Neural progenitor cell (in vitro differentiated cells): ENCODE results near the gene SIN3B. TPM values are rescaled to one million over a fixed set of nuclear protein-coding genes. Genes with fewer than 3 reads are reported as not detected.
A peak's percentile ranks its signal among the peaks of the same experiment; 100 is the strongest.

Experiments
- DNase-seq: peaks from one replicate; pipeline ENCODE4 v3.0.0-alpha.2; 2016; ENCODE audit warnings: low spot score
- H2AFZ ChIP-seq: fragments of 200-600 bp; sonication (generic); replicated peaks from 2 replicates; pipeline ENCODE4 v1.6.1; 2016; ENCODE audit warnings: antibody characterized with exemption
- H3F3A ChIP-seq: fragments of 200-600 bp; sonication (generic); 2 replicates; pipeline ENCODE4 v1.6.1; 2016; ENCODE audit warnings: antibody characterized with exemption, low read depth
- H3K27ac ChIP-seq: fragments of 200-600 bp; sonication (generic); 2 replicates; pipeline ENCODE4 v1.5.1; 2016; ENCODE audit warnings: mild to moderate bottlenecking
- H3K27me3 ChIP-seq: fragments of 200-600 bp; sonication (generic); 2 replicates; pipeline ENCODE4 v1.6.1; 2016; ENCODE audit warnings: mild to moderate bottlenecking, moderate library complexity
- H3K36me3 ChIP-seq: fragments of 200-600 bp; sonication (generic); 2 replicates; pipeline ENCODE4 v1.5.1; 2016
- H3K4me1 ChIP-seq: fragments of 200-600 bp; sonication (generic); 2 replicates; pipeline ENCODE4 v1.6.1; 2016; ENCODE audit warnings: mixed run types
- H3K4me2 ChIP-seq: fragments of 200-600 bp; sonication (generic); 2 replicates; pipeline ENCODE4 v1.6.1; 2016
- H3K4me3 ChIP-seq: fragments of 200-600 bp; sonication (generic); 2 replicates; pipeline ENCODE4 v1.5.1; 2016
- H3K79me2 ChIP-seq: fragments of 200-600 bp; sonication (generic); 2 replicates; pipeline ENCODE4 v1.6.1; 2016; ENCODE audit warnings: low read depth
- H3K9ac ChIP-seq: fragments of 200-600 bp; sonication (generic); 2 replicates; pipeline ENCODE4 v1.6.1; 2016
- H3K9me3 ChIP-seq: fragments of 200-600 bp; sonication (generic); 2 replicates; pipeline ENCODE4 v1.5.1; 2016; ENCODE audit warnings: low read depth
- H4K20me1 ChIP-seq: fragments of 200-600 bp; sonication (generic); 2 replicates; pipeline ENCODE4 v1.6.1; 2016; ENCODE audit warnings: low read depth
- H3K27ac Mint-ChIP-seq: 3 replicates; pipeline ENCODE4 v1.8.0; 2021; ENCODE audit warnings: mixed read lengths
- H3K27me3 Mint-ChIP-seq: 2 replicates; pipeline ENCODE4 v1.8.0; 2022; ENCODE audit warnings: low read depth, mild to moderate bottlenecking, inconsistent platforms, moderate library complexity, mixed read lengths; ENCODE audit not compliant: insufficient read depth
- H3K36me3 Mint-ChIP-seq: 3 replicates; pipeline ENCODE4 v1.8.0; 2021; ENCODE audit warnings: mixed read lengths
- H3K4me1 Mint-ChIP-seq: 3 replicates; pipeline ENCODE4 v1.8.0; 2021; ENCODE audit warnings: mixed read lengths
- H3K4me3 Mint-ChIP-seq: 3 replicates; pipeline ENCODE4 v1.8.0; 2021; ENCODE audit warnings: mild to moderate bottlenecking, moderate library complexity, mixed read lengths
- H3K9me3 Mint-ChIP-seq: 3 replicates; pipeline ENCODE4 v1.8.0; 2020; ENCODE audit warnings: mixed read lengths
- CTCF ChIP-seq: fragments of 200-600 bp; sonication (generic); IDR thresholded peaks from 2 replicates; pipeline ENCODE4 v1.5.1; 2017; ENCODE audit warnings: antibody characterized with exemption, mild to moderate bottlenecking
- EZH2 ChIP-seq: fragments of 200-600 bp; sonication (generic); IDR thresholded peaks from 2 replicates; pipeline ENCODE4 v1.6.1; 2017; ENCODE audit warnings: antibody characterized with exemption, mild to moderate bottlenecking, moderate library complexity
- EZH2phosphoT487 ChIP-seq: fragments of 200-600 bp; sonication (generic); IDR thresholded peaks from 2 replicates; pipeline ENCODE4 v1.6.1; 2017; ENCODE audit warnings: antibody characterized with exemption
- total RNA-seq: library from RNA; depleted of rRNA; stranded (reverse); fragments of >200 nt; gene quantifications from 2 replicates; pipeline ENCODE4 v1.2.3, GENCODE V29; 2015; ENCODE audit warnings: low replicate concordance

SIN3B gene
- total RNA-seq, 1 donor from 2014 or later = 21.2 TPM

- no peak overlapping the region for H3K9ac ChIP-seq
- H3K4me3 Mint-ChIP-seq = no peak overlapping the region
- H3K4me2 ChIP-seq = no peak overlapping the region
- no peaks in the 10 kb centered on the region for H4K20me1 ChIP-seq
- H2AFZ ChIP-seq = no peak overlapping the region
- no peak overlapping the region for H3K4me3 ChIP-seq
- no peaks in the 10 kb centered on the region for H3K36me3 ChIP-seq
- TF ChIP-seq CTCF (no peak), EZH2phosphoT487 (no peak), EZH2 (no peak)
- peaks cover 22% of the 10 kb centered on the region for H3K9me3 Mint-ChIP-seq
- H3K79me2 ChIP-seq = no peaks in the 10 kb centered on the region
- H3F3A ChIP-seq = no peaks in the 10 kb centered on the region
- H3K27ac Mint-ChIP-seq = no peak overlapping the region
- no peak overlapping the region for H3K27ac ChIP-seq
- H3K4me1 ChIP-seq = no peaks in the 10 kb centered on the region
- peaks cover 15% of the 10 kb centered on the region for H3K36me3 Mint-ChIP-seq
- H3K27me3 Mint-ChIP-seq = peaks cover 4% of the 10 kb centered on the region
- DNase-seq = no peak
- peaks cover 8% of the 10 kb centered on the region for H3K4me1 Mint-ChIP-seq
- H3K27me3 ChIP-seq = no peaks in the 10 kb centered on the region
- H3K9me3 ChIP-seq = no peaks in the 10 kb centered on the region
Observed at GRCh38 chr19:16885166-16885565, 56.0 kb downstream of the SIN3B start.

- TF ChIP-seq EZH2phosphoT487 (no peak), CTCF (no peak), EZH2 (no peak)
- Histone ChIP-seq H3K79me2 (no peaks in the 10 kb centered on the region), H3K9ac (no peak overlapping the region), H3K36me3 (no peaks in the 10 kb centered on the region), H3K9me3 (no peaks in the 10 kb centered on the region), H3K27me3 (no peaks in the 10 kb centered on the region), H3K27ac (no peak overlapping the region), H3F3A (no peaks in the 10 kb centered on the region), H3K4me2 (no peak overlapping the region), H2AFZ (no peak overlapping the region), H3K4me3 (no peak overlapping the region), H3K4me1 (no peaks in the 10 kb centered on the region), H4K20me1 (no peaks in the 10 kb centered on the region)
- no peak for DNase-seq
- H3K4me1 Mint-ChIP-seq = peaks cover 8% of the 10 kb centered on the region
- no peak overlapping the region for H3K27ac Mint-ChIP-seq
- H3K9me3 Mint-ChIP-seq = peaks cover 17% of the 10 kb centered on the region
- H3K36me3 Mint-ChIP-seq = peaks cover 4% of the 10 kb centered on the region
- H3K4me3 Mint-ChIP-seq = no peak overlapping the region
- peaks cover 5% of the 10 kb centered on the region for H3K27me3 Mint-ChIP-seq
Observed at GRCh38 chr19:16886305-16886880, 57.2 kb downstream of the SIN3B start.

- Mint-ChIP-seq H3K4me3 (peak overlapping the region; percentile 38), H3K27me3 (peaks cover 5% of the 10 kb centered on the region), H3K4me1 (peaks cover 8% of the 10 kb centered on the region), H3K9me3 (peaks cover 8% of the 10 kb centered on the region), H3K27ac (peak overlapping the region; percentile 37), H3K36me3 (no peaks in the 10 kb centered on the region)
- TF ChIP-seq EZH2 (no peak), CTCF (no peak), EZH2phosphoT487 (no peak)
- no peak for DNase-seq
- Histone ChIP-seq H3K9me3 (no peaks in the 10 kb centered on the region), H3K27ac (no peak overlapping the region), H4K20me1 (no peaks in the 10 kb centered on the region), H3F3A (no peaks in the 10 kb centered on the region), H3K9ac (no peak overlapping the region), H3K27me3 (no peaks in the 10 kb centered on the region), H3K79me2 (no peaks in the 10 kb centered on the region), H3K4me2 (no peak overlapping the region), H2AFZ (no peak overlapping the region), H3K36me3 (no peaks in the 10 kb centered on the region), H3K4me1 (no peaks in the 10 kb centered on the region), H3K4me3 (no peak overlapping the region)
Observed at GRCh38 chr19:16887353-16888265, 58.4 kb downstream of the SIN3B start.
